SK-N-SH (cell line): ENCODE results near the gene PRPF18. TPM values are rescaled to one million over a fixed set of nuclear protein-coding genes. Genes with fewer than 3 reads are reported as not detected.

Experiments
- CTCF ChIA-PET: fragments of 300-600, 350-600 bp; formaldehyde crosslinking; extraction: SDS; loops from one replicate; lab custom pipeline; 2021; lab: Yijun Ruan, JAX
- POLR2A ChIA-PET: fragments of 350-600 bp; sonication (Branson Sonifier 250); formaldehyde crosslinking; extraction: SDS; loops from one replicate; lab custom pipeline; 2020; ENCODE audit warnings: antibody characterized with exemption, inconsistent platforms; lab: Yijun Ruan, JAX
- DNase-seq: peaks from one replicate; pipeline ENCODE4 v3.0.0; 2012
- H2AFZ ChIP-seq: fragments of 200-600 bp; sonication (generic); 2 replicates; pipeline ENCODE4 v1.8.1; 2016; ENCODE audit warnings: antibody characterized with exemption, mild to moderate bottlenecking, low read depth
- H3F3A ChIP-seq: fragments of 200-600 bp; sonication (generic); replicated peaks from 2 replicates; pipeline ENCODE3; 2016; ENCODE audit warnings: antibody characterized with exemption, mild to moderate bottlenecking; ENCODE audit not compliant: insufficient read depth
- H3K27ac ChIP-seq, 2 experiments: fragments of 200-500 bp in 1 of 2; fragments of 200-600 bp in 1 of 2; sonication (Bioruptor generic) in 1 of 2; sonication (generic), shearing (Covaris generic) in 1 of 2; 2 replicates each; pipeline versions ENCODE4 v1.5.1 to v1.6.1; 2014 to 2016; ENCODE audit warnings: low read depth in 2 of 2, inconsistent platforms in 1 of 2, low read length in 1 of 2, mild to moderate bottlenecking in 1 of 2, mixed read lengths in 1 of 2
- H3K27me3 ChIP-seq: fragments of 200-600 bp; sonication (generic), shearing (Covaris generic); 2 replicates; pipeline ENCODE4 v1.6.1; 2016; ENCODE audit warnings: mixed run types; ENCODE audit not compliant: insufficient read depth
- H3K36me3 ChIP-seq, 2 experiments: fragments of 200-500 bp in 1 of 2; fragments of 200-600 bp in 1 of 2; sonication (Bioruptor generic) in 1 of 2; sonication (generic) in 1 of 2; replicated peaks in 1 of 2; 2 replicates each; pipeline versions ENCODE3 to v1.5.1; 2014 to 2016; ENCODE audit warnings: low read length in 1 of 2, mild to moderate bottlenecking in 1 of 2; ENCODE audit not compliant: insufficient read depth in 2 of 2, control insufficient read depth in 1 of 2
- H3K4me1 ChIP-seq, 2 experiments: fragments of 200-500 bp in 1 of 2; fragments of 200-600 bp in 1 of 2; sonication (Bioruptor generic) in 1 of 2; sonication (generic), shearing (Covaris generic) in 1 of 2; 2 replicates each; pipeline versions ENCODE4 v1.5.1 to v1.6.1; 2014 to 2016; ENCODE audit warnings: low read depth in 1 of 2, low read length in 1 of 2, mixed run types in 1 of 2; ENCODE audit not compliant: insufficient read depth in 2 of 2, control insufficient read depth in 1 of 2
- H3K4me2 ChIP-seq: fragments of 200-600 bp; sonication (generic), shearing (Covaris generic); 2 replicates; pipeline ENCODE4 v1.6.1; 2017; ENCODE audit warnings: mixed run types
- H3K4me3 ChIP-seq, 2 experiments: fragments of 200-500 bp in 1 of 2; fragments of 200-600 bp in 1 of 2; sonication (Bioruptor generic) in 1 of 2; sonication (generic), shearing (Covaris generic) in 1 of 2; 2 replicates each; pipeline versions ENCODE4 v1.5.1 to v1.8.1; 2014 to 2016; ENCODE audit warnings: low read depth in 2 of 2, inconsistent platforms in 1 of 2, low read length in 1 of 2, mild to moderate bottlenecking in 1 of 2, mixed read lengths in 1 of 2, moderate library complexity in 1 of 2
- H3K79me2 ChIP-seq: fragments of 200-600 bp; sonication (generic); 2 replicates; pipeline ENCODE4 v1.8.1; 2017; ENCODE audit warnings: mild to moderate bottlenecking; ENCODE audit not compliant: insufficient read depth
- H3K9ac ChIP-seq: fragments of 200-600 bp; sonication (generic); 2 replicates; pipeline ENCODE4 v1.6.1; 2017; ENCODE audit warnings: mixed run types
- H3K9me2 ChIP-seq: fragments of 200-600 bp; sonication (generic); 2 replicates; pipeline ENCODE4 v1.6.1; 2017; ENCODE audit warnings: mixed run types
- H3K9me3 ChIP-seq: fragments of 200-600 bp; sonication (generic); 2 replicates; pipeline ENCODE4 v1.6.1; 2017; ENCODE audit warnings: mixed run types, mild to moderate bottlenecking, moderate library complexity
- H4K20me1 ChIP-seq: fragments of 200-600 bp; sonication (generic); 2 replicates; pipeline ENCODE4 v1.6.1; 2017; ENCODE audit warnings: mild to moderate bottlenecking, mixed run types; ENCODE audit not compliant: insufficient read depth
- CHD2 ChIP-seq: fragments of 150-350 bp; IDR thresholded peaks from 2 replicates; pipeline ENCODE4 v1.6.1; 2018; ENCODE audit warnings: low read length; ENCODE audit not compliant: partially characterized antibody
- CTCF ChIP-seq: fragments of 200-600 bp; sonication (generic); IDR thresholded peaks from 2 replicates; pipeline ENCODE4 v1.6.1; 2017; ENCODE audit warnings: antibody characterized with exemption, mild to moderate bottlenecking, moderate library complexity
- ELF1 ChIP-seq: IDR thresholded peaks from 2 replicates; pipeline ENCODE4 v1.4.0; 2012
- EP300 ChIP-seq, 2 experiments: IDR thresholded peaks; 2 replicates each; pipeline versions ENCODE4 v1.4.0 to v1.6.1; 2012; ENCODE audit warnings: borderline replicate concordance in 1 of 2, low read depth in 1 of 2, low read length in 1 of 2
- EZH2phosphoT487 ChIP-seq: fragments of 200-600 bp; sonication (generic); IDR thresholded peaks from 2 replicates; pipeline ENCODE4 v1.6.1; 2017; ENCODE audit warnings: low read depth, mixed run types, mild to moderate bottlenecking, antibody characterized with exemption, moderate library complexity, borderline replicate concordance
- FOXJ3 ChIP-seq: sonication (generic); formaldehyde crosslinking; IDR thresholded peaks from 2 replicates; pipeline ENCODE4 v1.5.1; 2020; ENCODE audit warnings: mild to moderate bottlenecking, missing genetic modification reagents
- FOXM1 ChIP-seq: IDR thresholded peaks from 2 replicates; pipeline ENCODE4 v1.4.0; 2012; ENCODE audit warnings: low read depth, mild to moderate bottlenecking
- GABPA ChIP-seq: IDR thresholded peaks from 2 replicates; pipeline ENCODE4 v1.4.0; 2012; ENCODE audit warnings: low read depth, mild to moderate bottlenecking
- GATA2 ChIP-seq: sonication (generic); formaldehyde crosslinking; IDR thresholded peaks from 2 replicates; pipeline ENCODE4 v1.5.0; 2020; ENCODE audit warnings: mild to moderate bottlenecking, missing genetic modification reagents
- JUND ChIP-seq: IDR thresholded peaks from 2 replicates; pipeline ENCODE4 v1.4.0; 2012
- NFIC ChIP-seq: IDR thresholded peaks from 2 replicates; pipeline ENCODE4 v1.4.0; 2012; ENCODE audit warnings: borderline replicate concordance
- RCOR1 ChIP-seq: fragments of 150-350 bp; IDR thresholded peaks from 2 replicates; pipeline ENCODE4 v1.6.1; 2017; ENCODE audit warnings: antibody characterized with exemption, low read length
- TAF1 ChIP-seq: IDR thresholded peaks from 2 replicates; pipeline ENCODE4 v1.6.1; 2012; ENCODE audit warnings: low read depth, mild to moderate bottlenecking, low read length, moderate library complexity, borderline replicate concordance
- ZBTB33 ChIP-seq: IDR thresholded peaks from 2 replicates; pipeline ENCODE4 v1.4.0; 2012; ENCODE audit warnings: low read depth, borderline replicate concordance
- WGBS: methylation state at CpG from one replicate; pipeline ENCODE4 v1.1.6; 2017; ENCODE audit warnings: low lambda C conversion rate; 5-methylcytosine and 5-hydroxymethylcytosine counted together
- polyA plus RNA-seq, 3 experiments: library from polyadenylated mRNA; depleted of rRNA; stranded (reverse); fragments of >200 nt; gene quantifications; 2 replicates each; pipeline ENCODE4 v1.2.3, GENCODE V29; 2012
- TF ChIP-seq, protein P1 (sequence below): fragments of 150-350 bp; IDR thresholded peaks from 2 replicates; pipeline ENCODE4 v1.6.1; 2016; ENCODE audit warnings: mild to moderate bottlenecking, low read depth, low read length
- TF ChIP-seq, protein P2 (sequence below): fragments of 150-350 bp; IDR thresholded peaks from 2 replicates; pipeline ENCODE4 v1.6.1; 2017; ENCODE audit warnings: antibody characterized with exemption, low read length, low read depth, borderline replicate concordance
- TF ChIP-seq, protein P3 (sequence below): IDR thresholded peaks from 2 replicates; pipeline ENCODE4 v1.4.0; 2012; ENCODE audit warnings: low read depth, borderline replicate concordance

PRPF18 gene
- polyA plus RNA-seq, 1 of the 3 experiments (the other 2 are of a cell fraction), result 12.1 TPM

DNA sequence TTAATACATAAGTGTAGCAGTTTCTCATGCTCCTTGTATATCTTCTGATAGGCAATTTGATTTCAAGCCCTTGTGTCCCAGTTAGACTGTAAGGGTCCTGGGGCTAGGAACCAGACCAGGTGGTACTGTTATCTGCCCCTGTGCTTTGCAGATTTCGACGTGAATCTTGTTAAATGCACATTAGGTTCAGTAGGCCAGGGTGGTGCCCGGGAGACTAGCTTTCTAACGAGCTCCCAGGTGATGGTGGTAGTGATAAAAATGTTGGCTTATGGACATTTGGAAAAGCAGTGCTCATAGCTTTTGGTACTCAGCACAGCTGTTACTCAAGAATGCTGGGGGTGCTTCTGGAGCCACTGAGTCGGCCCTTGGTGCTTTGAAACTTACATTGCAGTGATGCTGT lies 64.2 kb downstream of the PRPF18 start:
- 65% methylated on average over 5 of the region's 5 CpGs for WGBS
- no peak overlapping the region for H3K9ac ChIP-seq
- no peak overlapping the region for H3K4me2 ChIP-seq
- H3F3A ChIP-seq, result peaks cover 9% of the 10 kb centered on the region
- H3K9me3 ChIP-seq, result no peaks in the 10 kb centered on the region
- H3K36me3 ChIP-seq, result peaks cover 68 to 87% of the 10 kb centered on the region in 2 experiments
- no peaks in the 10 kb centered on the region; the same call in 1 of the 2 replicates for H3K79me2 ChIP-seq
- H3K4me3 ChIP-seq, result no peak overlapping the region
- DNase-seq, result peak; percentile 43
- ChIA-PET CTCF (interaction anchor here (1.1 to 1.2 kb wide), 2 partner anchors 9 kb away, joined by 3 to 4 read pairs; no protein-coding TSS in a partner anchor), POLR2A (no interaction called here)
- peaks cover 0 to 11% of the 10 kb centered on the region in 2 experiments; a peak in 1 of 4 replicates for H3K4me1 ChIP-seq
- no peaks in the 10 kb centered on the region for H4K20me1 ChIP-seq
- H2AFZ ChIP-seq, result no peak overlapping the region
- no peaks in the 10 kb centered on the region for H3K9me2 ChIP-seq
- TF ChIP-seq GATA2 (CRISPR knock-in tag) (peak; percentile 31; the same call in 1 of the 2 replicates), GABPA (no peak)
- peak overlapping the region in 1 of 2 experiments; percentile 43; a peak in 2 of 4 replicates for H3K27ac ChIP-seq
- H3K27me3 ChIP-seq, result no peaks in the 10 kb centered on the region

DNA sequence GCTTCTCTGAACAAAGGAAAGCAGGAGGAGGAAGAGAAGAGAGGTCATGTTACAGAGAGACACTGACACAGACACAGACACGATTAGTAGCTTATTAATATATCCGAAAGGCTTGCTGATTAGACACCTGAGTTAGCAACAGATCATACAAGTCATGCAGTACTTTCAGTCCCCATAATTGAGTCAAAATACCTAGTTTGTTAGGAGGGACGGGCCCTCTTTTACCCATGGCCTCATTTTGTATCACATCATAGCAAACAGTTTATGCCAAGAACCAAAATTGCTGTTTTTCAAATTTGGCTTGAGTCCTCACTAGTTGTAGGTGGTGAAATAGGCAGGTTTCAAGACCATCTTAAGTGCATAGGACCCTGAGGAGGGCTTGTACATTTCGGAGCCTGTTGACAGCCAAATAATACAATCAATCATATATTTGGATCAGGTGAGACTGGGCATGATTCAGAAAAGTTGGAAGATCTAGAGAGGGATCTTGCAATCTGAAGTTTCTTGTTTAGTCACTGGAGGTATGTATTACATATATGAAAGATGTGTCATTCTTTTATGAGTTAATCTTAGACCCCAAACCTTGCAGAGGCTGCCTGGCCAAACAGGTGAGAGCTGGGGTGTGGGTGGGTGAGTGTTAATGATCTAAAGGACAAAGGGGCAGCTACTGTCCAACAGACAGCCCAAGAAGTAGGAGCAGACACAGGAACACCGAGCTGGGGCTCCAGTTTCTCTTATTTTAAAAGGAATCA lies 65.4 kb downstream of the PRPF18 start:
- CTCF ChIA-PET, result interaction anchor here (1.1 to 1.8 kb wide), 3 partner anchors 7 to 125 kb away, joined by 3 to 9 read pairs (median 4); no protein-coding TSS in a partner anchor

More for the DNA sequence above, 65.4 kb downstream of the PRPF18 start:
- Histone ChIP-seq H3K79me2 (no peaks in the 10 kb centered on the region; the same call in 1 of the 2 replicates), H3F3A (peaks cover 9% of the 10 kb centered on the region), H3K9me3 (no peaks in the 10 kb centered on the region), H2AFZ (no peak overlapping the region), H3K4me3 (no peak overlapping the region), H3K36me3 (peaks cover 64 to 85% of the 10 kb centered on the region in 2 experiments), H3K9me2 (no peaks in the 10 kb centered on the region), H3K27ac (no peak overlapping the region), H3K27me3 (no peaks in the 10 kb centered on the region), H4K20me1 (no peaks in the 10 kb centered on the region), H3K4me1 (peaks cover 0 to 11% of the 10 kb centered on the region in 2 experiments; a peak in 1 of 4 replicates)
- DNase-seq, result no peak
- WGBS, result 94% methylated on average over 5 of the region's 5 CpGs
- TF ChIP-seq GATA2 (CRISPR knock-in tag), result no peak
- TF ChIP-seq CTCF, result no peak
- TF ChIP-seq TAF1, result no peak
- no peak for TF ChIP-seq EZH2phosphoT487
- TF ChIP-seq FOXJ3 (CRISPR knock-in tag), result no peak
- no peak for TF ChIP-seq CHD2
- no peak for TF ChIP-seq RCOR1
- no peak for TF ChIP-seq EP300 (IDR thresholded peaks at IDR 0.05; ENCODE audit: borderline replicate concordance in 1 of 2, low read depth in 1 of 2, low read length in 1 of 2)
- TF ChIP-seq JUND, result no peak
- TF ChIP-seq, protein P1, sequence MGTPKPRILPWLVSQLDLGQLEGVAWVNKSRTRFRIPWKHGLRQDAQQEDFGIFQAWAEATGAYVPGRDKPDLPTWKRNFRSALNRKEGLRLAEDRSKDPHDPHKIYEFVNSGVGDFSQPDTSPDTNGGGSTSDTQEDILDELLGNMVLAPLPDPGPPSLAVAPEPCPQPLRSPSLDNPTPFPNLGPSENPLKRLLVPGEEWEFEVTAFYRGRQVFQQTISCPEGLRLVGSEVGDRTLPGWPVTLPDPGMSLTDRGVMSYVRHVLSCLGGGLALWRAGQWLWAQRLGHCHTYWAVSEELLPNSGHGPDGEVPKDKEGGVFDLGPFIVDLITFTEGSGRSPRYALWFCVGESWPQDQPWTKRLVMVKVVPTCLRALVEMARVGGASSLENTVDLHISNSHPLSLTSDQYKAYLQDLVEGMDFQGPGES, result no peak
- no peak for TF ChIP-seq FOXM1
- TF ChIP-seq ZBTB33, result no peak
- TF ChIP-seq, protein P2, sequence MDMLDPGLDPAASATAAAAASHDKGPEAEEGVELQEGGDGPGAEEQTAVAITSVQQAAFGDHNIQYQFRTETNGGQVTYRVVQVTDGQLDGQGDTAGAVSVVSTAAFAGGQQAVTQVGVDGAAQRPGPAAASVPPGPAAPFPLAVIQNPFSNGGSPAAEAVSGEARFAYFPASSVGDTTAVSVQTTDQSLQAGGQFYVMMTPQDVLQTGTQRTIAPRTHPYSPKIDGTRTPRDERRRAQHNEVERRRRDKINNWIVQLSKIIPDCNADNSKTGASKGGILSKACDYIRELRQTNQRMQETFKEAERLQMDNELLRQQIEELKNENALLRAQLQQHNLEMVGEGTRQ, result no peak
- TF ChIP-seq NFIC, result no peak
- TF ChIP-seq, protein P3, sequence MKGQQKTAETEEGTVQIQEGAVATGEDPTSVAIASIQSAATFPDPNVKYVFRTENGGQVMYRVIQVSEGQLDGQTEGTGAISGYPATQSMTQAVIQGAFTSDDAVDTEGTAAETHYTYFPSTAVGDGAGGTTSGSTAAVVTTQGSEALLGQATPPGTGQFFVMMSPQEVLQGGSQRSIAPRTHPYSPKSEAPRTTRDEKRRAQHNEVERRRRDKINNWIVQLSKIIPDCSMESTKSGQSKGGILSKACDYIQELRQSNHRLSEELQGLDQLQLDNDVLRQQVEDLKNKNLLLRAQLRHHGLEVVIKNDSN, result no peak
- no peak for TF ChIP-seq ELF1
- TF ChIP-seq, all 33 proteins: peak for 0
- no peak overlapping the region for H3K9ac ChIP-seq
- H3K4me2 ChIP-seq, result no peak overlapping the region
- POLR2A ChIA-PET, result no interaction called here
